GM23248 (cell line): ENCODE measurements around the gene APBA3. TPM values are rescaled to one million over a fixed set of nuclear protein-coding genes. Genes with fewer than 3 reads are reported as not detected.

Experiments used
- DNase-seq: peaks from one replicate; pipeline ENCODE4 v3.0.0-alpha.2; 2015
- H2AFZ ChIP-seq: fragments of 200-600 bp; sonication (generic); 2 replicates; pipeline ENCODE4 v1.6.1; 2016; ENCODE audit warnings: antibody characterized with exemption
- H3F3A ChIP-seq: fragments of 200-600 bp; sonication (generic); 2 replicates; pipeline ENCODE4 v1.6.1; 2016; ENCODE audit warnings: mild to moderate bottlenecking, antibody characterized with exemption, mixed run types; ENCODE audit not compliant: insufficient read depth
- H3K27ac ChIP-seq: fragments of 200-600 bp; sonication (generic); 2 replicates; pipeline ENCODE4 v1.5.1; 2016; ENCODE audit warnings: mild to moderate bottlenecking
- H3K27me3 ChIP-seq: fragments of 200-600 bp; sonication (generic); replicated peaks from 2 replicates; pipeline ENCODE4 v1.6.1; 2016; ENCODE audit warnings: mild to moderate bottlenecking; ENCODE audit not compliant: insufficient read depth
- H3K36me3 ChIP-seq: fragments of 200-600 bp; sonication (generic); 2 replicates; pipeline ENCODE4 v1.6.1; 2016; ENCODE audit warnings: low read depth, mild to moderate bottlenecking
- H3K4me1 ChIP-seq: fragments of 200-600 bp; sonication (generic); 2 replicates; pipeline ENCODE4 v1.6.1; 2016; ENCODE audit warnings: mild to moderate bottlenecking; ENCODE audit not compliant: insufficient read depth
- H3K4me2 ChIP-seq: fragments of 200-600 bp; sonication (generic); one replicate; pipeline ENCODE4 v1.6.1; 2016; ENCODE audit warnings: mild to moderate bottlenecking; ENCODE audit not compliant: unreplicated experiment
- H3K4me3 ChIP-seq: fragments of 200-600 bp; sonication (generic); 2 replicates; pipeline ENCODE4 v1.5.1; 2016; ENCODE audit warnings: mild to moderate bottlenecking
- H3K79me2 ChIP-seq: fragments of 200-600 bp; sonication (generic); 2 replicates; pipeline ENCODE4 v1.6.1; 2016; ENCODE audit warnings: mild to moderate bottlenecking; ENCODE audit not compliant: insufficient read depth
- H3K9ac ChIP-seq: fragments of 200-600 bp; sonication (generic); 2 replicates; pipeline ENCODE4 v1.6.1; 2016; ENCODE audit warnings: mild to moderate bottlenecking
- H3K9me2 ChIP-seq: fragments of 200-600 bp; sonication (generic); 2 replicates; pipeline ENCODE4 v1.6.1; 2016; ENCODE audit warnings: mixed run types, mild to moderate bottlenecking, moderate library complexity; ENCODE audit not compliant: insufficient read depth
- H3K9me3 ChIP-seq: fragments of 200-600 bp; sonication (generic); one replicate; pipeline ENCODE4 v1.6.1; 2017; ENCODE audit warnings: low read depth
- H4K20me1 ChIP-seq: fragments of 200-600 bp; sonication (generic); 2 replicates; pipeline ENCODE4 v1.6.0; 2016; ENCODE audit not compliant: insufficient read depth
- EZH2 ChIP-seq: fragments of 200-600 bp; sonication (generic); IDR thresholded peaks from 2 replicates; pipeline ENCODE4 v1.6.1; 2018; ENCODE audit warnings: antibody characterized with exemption, mild to moderate bottlenecking; ENCODE audit not compliant: insufficient read depth, poor library complexity, severe bottlenecking
- EZH2phosphoT487 ChIP-seq: fragments of 200-600 bp; sonication (generic); IDR thresholded peaks from 2 replicates; pipeline ENCODE4 v1.6.1; 2018; ENCODE audit warnings: antibody characterized with exemption, moderate library complexity, mild to moderate bottlenecking, low read depth; ENCODE audit not compliant: insufficient read depth
- WGBS, 2 experiments: methylation state at CpG; one replicate each; pipeline ENCODE4 v1.1.6; 2015 to 2017; ENCODE audit warnings: low lambda C conversion rate in 2 of 2, low coverage in 1 of 2; ENCODE audit errors: missing lambda C conversion rate in 2 of 2; 5-methylcytosine and 5-hydroxymethylcytosine counted together
- in situ Hi-C: fragments of 300-500 bp; cut with MboI; formaldehyde crosslinking; loops from 2 replicates; pipeline ENCODE4 v1.15.0; 2020
- polyA plus RNA-seq: library from polyadenylated mRNA; unstranded; fragments of >200 nt; fragmentation: Nextera tagmentation; extraction: Ambion mirVana; gene quantifications from 2 replicates; pipeline ENCODE4 v1.2.1, GENCODE V29; 2016
- total RNA-seq: library from RNA; depleted of rRNA; stranded (reverse); fragments of >200 nt; shearing (Covaris generic); gene quantifications from 2 replicates; pipeline ENCODE4 v1.2.3, GENCODE V29; 2014

APBA3 gene
- total and polyA plus RNA-seq, 2 experiments from 2014 or later = 16.9 to 28.3 TPM

DNA sequence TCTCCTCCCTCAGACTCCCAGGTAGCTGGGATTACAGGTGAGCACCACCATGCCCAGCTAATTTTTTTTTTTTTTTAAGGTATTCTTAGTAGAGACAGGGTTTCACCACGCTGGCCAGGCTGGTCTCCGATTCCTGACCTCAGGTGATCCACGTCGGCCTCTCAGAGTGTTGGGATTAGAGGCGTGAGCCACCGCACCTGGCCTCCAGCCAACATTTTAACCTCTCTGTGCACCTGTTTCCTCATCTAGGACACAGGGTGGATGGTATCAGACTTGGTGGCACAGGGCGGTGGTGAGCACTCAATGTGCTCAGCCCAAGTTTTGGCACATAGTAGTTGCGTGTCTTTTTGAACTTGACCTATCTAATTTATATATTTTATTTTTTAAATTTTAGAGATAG lies 12.5 kb downstream of the APBA3 start:
- H3K9me3 ChIP-seq = no peaks in the 10 kb centered on the region
- H3K79me2 ChIP-seq = no peaks in the 10 kb centered on the region
- H3K4me2 ChIP-seq = no peak overlapping the region
- 71 to 76% methylated on average over 8 of the region's 8 CpGs for WGBS, 2 experiments
- H3K4me1 ChIP-seq = no peaks in the 10 kb centered on the region
- in situ Hi-C loops = no loop called here
- H3K27ac ChIP-seq = no peak overlapping the region
- no peak overlapping the region for H3K9ac ChIP-seq
- H3K4me3 ChIP-seq = no peak overlapping the region
- no peaks in the 10 kb centered on the region for H3F3A ChIP-seq
- TF ChIP-seq EZH2phosphoT487 (no peak), EZH2 (no peak)
- H3K36me3 ChIP-seq = 0 out of 2 replicates have a peak, but pooled peaks cover 4% of the 10 kb centered on the region
- H2AFZ ChIP-seq = no peak overlapping the region
- no peaks in the 10 kb centered on the region for H3K27me3 ChIP-seq
- no peaks in the 10 kb centered on the region for H4K20me1 ChIP-seq
- no peak for DNase-seq
- no peaks in the 10 kb centered on the region for H3K9me2 ChIP-seq

GRCh38 chr19:3746371-3747056 lies 15.0 kb downstream of the APBA3 start:
- Histone ChIP-seq H2AFZ (no peak overlapping the region), H3K9ac (no peak overlapping the region), H3K9me3 (no peaks in the 10 kb centered on the region), H3K27ac (no peak overlapping the region), H3K79me2 (no peaks in the 10 kb centered on the region), H3K9me2 (no peaks in the 10 kb centered on the region), H3K4me2 (no peak overlapping the region), H3K36me3 (0 out of 2 replicates have a peak, but pooled peaks cover 4% of the 10 kb centered on the region), H3K27me3 (no peaks in the 10 kb centered on the region), H3F3A (no peaks in the 10 kb centered on the region), H4K20me1 (no peaks in the 10 kb centered on the region), H3K4me1 (no peaks in the 10 kb centered on the region), H3K4me3 (no peak overlapping the region)
- WGBS, 2 experiments = 55 to 59% methylated on average over 30 to 31 of the region's 31 CpGs
- no peak for DNase-seq
- in situ Hi-C loops = no loop called here
- TF ChIP-seq EZH2phosphoT487 = no peak
- no peak for TF ChIP-seq EZH2

DNA sequence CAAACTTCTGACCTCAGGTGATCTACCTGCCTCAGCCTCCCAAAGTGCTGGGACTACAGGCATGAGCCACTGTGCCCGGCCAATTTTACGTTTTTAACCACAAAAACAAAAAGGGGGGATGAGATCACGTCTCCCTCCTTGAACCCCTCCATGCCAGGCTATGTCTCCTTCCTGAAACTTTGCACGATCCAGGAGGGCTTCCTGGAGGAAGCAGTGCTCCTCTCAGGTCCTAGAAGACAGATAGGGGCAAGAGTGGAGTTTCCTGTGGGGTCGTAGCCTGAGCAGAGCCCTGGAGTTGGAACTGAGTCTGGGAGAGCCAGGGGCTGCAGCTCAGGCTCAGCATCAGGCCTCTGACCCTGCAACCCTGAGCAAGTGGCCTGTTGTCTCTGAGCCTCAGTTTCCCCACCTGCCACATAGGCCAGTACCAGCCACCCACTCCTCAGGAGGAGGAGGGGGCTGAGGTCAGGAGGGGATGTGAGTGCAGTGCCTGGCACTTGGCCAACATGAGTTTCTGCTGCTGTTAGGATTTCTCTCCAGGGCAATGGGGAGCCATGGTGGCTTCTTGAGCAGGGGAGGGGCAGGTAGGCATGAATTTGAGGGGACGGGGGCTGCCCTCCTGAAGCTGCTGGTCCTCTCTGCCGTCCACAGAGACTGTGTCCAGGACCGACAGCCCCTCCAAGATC lies 16.0 kb downstream of the APBA3 start:
- H4K20me1 ChIP-seq = no peaks in the 10 kb centered on the region
- H3K9me3 ChIP-seq = no peaks in the 10 kb centered on the region
- 0 out of 2 replicates have a peak, but pooled peaks cover under 1% of the 10 kb centered on the region for H3K36me3 ChIP-seq
- no peak for TF ChIP-seq EZH2phosphoT487
- no peak for TF ChIP-seq EZH2
- 39 to 52% methylated on average over 8 of the region's 8 CpGs for WGBS, 2 experiments
- H3K4me1 ChIP-seq = no peaks in the 10 kb centered on the region
- no peaks in the 10 kb centered on the region for H3K27me3 ChIP-seq
- H3F3A ChIP-seq = no peaks in the 10 kb centered on the region
- H3K9ac ChIP-seq = no peak overlapping the region
- no peaks in the 10 kb centered on the region for H3K79me2 ChIP-seq
- no peak overlapping the region for H3K4me2 ChIP-seq
- no peak for DNase-seq
- H3K27ac ChIP-seq = no peak overlapping the region
- H3K4me3 ChIP-seq = no peak overlapping the region
- H2AFZ ChIP-seq = no peak overlapping the region
- in situ Hi-C loops = no loop called here
- H3K9me2 ChIP-seq = no peaks in the 10 kb centered on the region

GRCh38 chr19:3743486-3743885 lies 18.0 kb downstream of the APBA3 start:
- Histone ChIP-seq H2AFZ (no peak overlapping the region), H3K4me1 (no peaks in the 10 kb centered on the region), H3K27ac (no peak overlapping the region), H3K36me3 (no peaks in the 10 kb centered on the region), H4K20me1 (no peaks in the 10 kb centered on the region), H3F3A (no peaks in the 10 kb centered on the region), H3K9ac (no peak overlapping the region), H3K9me3 (no peaks in the 10 kb centered on the region), H3K79me2 (no peaks in the 10 kb centered on the region), H3K4me2 (no peak overlapping the region), H3K27me3 (no peaks in the 10 kb centered on the region), H3K4me3 (no peak overlapping the region), H3K9me2 (no peaks in the 10 kb centered on the region)
- WGBS, 2 experiments = 70 to 79% methylated on average over 2 of the region's 2 CpGs
- DNase-seq = peak; percentile 23
- in situ Hi-C loops = no loop called here
- TF ChIP-seq EZH2phosphoT487 (no peak), EZH2 (no peak)
